Right ventricle myocardium inferior (tissue), 1 donor: ENCODE measurements around the gene KCNH4. TPM values are rescaled to one million over a fixed set of nuclear protein-coding genes. Genes with fewer than 3 reads are reported as not detected.

Experiments used
- ATAC-seq: fragments of 200-7000 bp; cut with Tn5 transposase; one replicate; pipeline ENCODE4 v1.9.1; 2020; ENCODE audit warnings: mild to moderate bottlenecking, moderate library complexity
- DNase-seq: peaks from one replicate; pipeline ENCODE4 v3.0.0; 2021; ENCODE audit errors: missing footprints
- intact Hi-C: fragments of 100-400 bp; cut with DNase I; formaldehyde crosslinking; loops from one replicate; pipeline ENCODE4 v1.11.0; 2022
- total RNA-seq: library from RNA; stranded (reverse); fragmentation: NEBNext Ultra II Directional; extraction: Animal tissue kit (Norgen Biotek cat#: 25700); gene quantifications from one replicate; pipeline ENCODE4 v1.2.1, GENCODE V29; 2021
- donor health status: DM: no; HTN: yes; CAD: no; lungs with severe emphysema.

Gene KCNH4
- total RNA-seq, 1 donor from 2014 or later: 0.24 TPM

DNA sequence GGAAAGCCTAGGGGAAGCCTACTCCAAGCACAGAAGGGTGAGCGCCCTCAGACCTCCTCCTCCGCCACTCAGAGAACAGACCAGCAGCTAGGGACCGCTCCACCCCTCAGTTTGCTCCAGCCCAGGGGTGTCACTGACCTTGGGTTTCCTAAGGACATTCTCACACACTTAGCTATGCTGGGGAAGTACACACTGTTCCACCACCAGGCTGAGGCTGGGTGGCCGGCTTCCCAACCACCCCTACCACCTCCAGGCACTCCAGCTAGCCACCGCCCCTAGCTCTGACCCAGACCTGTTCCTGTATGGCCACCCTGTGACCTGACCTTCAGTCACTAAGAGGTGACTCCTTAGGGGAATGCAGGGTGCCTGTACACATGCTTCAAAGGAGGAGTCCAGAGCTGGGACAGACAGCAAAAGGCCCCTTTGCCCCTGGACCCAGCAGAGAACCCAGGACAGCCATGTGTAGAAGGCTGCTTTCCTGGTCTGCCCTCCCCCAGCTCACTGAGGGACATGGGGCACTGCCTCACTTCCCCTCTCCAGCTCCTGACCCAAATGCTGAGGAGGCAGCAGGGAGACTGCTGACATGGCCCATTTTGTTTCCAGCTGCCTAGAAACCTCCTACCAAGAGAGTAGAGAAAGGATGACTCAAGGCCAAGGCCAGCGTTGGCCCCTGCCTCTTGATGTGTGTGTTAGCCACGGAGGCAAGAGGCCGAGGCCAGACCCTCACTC is 51.7 kb downstream of the KCNH4 start:
- ATAC-seq (peak; percentile 50), DNase-seq (no peak)
- intact Hi-C loops: no loop called here

DNA sequence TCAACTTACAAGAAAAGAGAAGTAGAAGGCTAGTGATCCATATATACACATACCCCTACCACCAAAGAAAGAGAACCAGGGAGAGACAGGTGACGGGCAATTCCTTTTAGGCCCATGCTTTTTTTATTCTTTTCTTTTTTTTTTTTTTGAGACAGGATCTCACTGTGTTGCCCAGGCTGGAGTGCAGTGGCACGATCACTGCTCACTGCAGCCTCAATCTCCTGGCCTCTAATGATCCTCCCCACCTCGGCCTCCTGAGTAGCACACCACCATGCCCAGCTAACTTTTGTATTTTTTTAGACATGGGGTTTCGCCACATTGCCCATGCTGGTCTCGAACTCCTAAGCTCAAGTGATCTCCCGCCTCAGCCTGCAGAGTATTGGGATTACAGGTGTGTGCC is 53.5 kb downstream of the KCNH4 start:
- intact Hi-C loops: no loop called here
- ATAC-seq: no peak
- DNase-seq: no peak

DNA sequence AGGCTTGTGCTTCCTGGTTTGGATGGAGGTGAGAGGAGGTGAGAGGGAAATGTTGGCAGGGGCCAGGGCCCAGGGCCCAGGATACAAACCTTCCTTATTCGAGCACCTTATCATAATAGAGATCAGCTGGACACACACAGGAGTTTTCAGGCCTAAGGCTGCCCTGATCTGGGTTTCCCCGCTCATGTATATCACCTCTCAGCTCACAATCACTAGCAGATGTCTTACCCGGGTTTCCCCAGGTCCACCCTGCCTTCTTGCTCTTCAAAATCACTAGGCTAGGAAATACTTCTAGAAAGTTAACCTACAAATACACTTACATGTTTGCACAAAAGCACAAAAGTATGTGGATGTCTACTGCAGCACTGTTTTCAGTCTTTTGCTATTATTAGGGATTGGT is 54.1 kb downstream of the KCNH4 start:
- DNase-seq (no peak), ATAC-seq (no peak)
- intact Hi-C loops: no loop called here

GRCh38 chr17:42125565-42125964 is 55.4 kb downstream of the KCNH4 start:
- ATAC-seq: no peak
- DNase-seq: no peak
- intact Hi-C loops: no loop called here

DNA sequence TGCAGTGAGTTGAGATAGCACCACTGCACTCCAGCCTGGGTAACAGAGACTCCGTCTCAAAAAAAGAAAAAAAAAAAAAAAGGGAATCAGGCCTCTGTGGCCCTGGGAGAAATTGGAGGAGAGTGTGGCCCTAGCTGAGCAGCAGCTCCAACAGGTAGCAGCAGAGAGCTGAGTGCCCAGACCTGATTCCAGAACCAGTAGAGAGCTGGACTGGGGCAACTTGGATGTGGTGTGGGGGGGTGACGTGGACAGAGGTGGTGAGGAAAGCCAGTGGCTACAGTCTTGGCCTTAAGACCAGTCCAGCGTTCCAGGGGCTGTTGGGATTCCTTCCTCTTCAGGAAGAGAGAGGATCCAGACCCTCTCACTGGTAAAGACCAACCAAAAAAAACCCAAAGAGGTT is 56.7 kb downstream of the KCNH4 start:
- intact Hi-C loops: no loop called here
- ATAC-seq (no peak), DNase-seq (no peak)

DNA sequence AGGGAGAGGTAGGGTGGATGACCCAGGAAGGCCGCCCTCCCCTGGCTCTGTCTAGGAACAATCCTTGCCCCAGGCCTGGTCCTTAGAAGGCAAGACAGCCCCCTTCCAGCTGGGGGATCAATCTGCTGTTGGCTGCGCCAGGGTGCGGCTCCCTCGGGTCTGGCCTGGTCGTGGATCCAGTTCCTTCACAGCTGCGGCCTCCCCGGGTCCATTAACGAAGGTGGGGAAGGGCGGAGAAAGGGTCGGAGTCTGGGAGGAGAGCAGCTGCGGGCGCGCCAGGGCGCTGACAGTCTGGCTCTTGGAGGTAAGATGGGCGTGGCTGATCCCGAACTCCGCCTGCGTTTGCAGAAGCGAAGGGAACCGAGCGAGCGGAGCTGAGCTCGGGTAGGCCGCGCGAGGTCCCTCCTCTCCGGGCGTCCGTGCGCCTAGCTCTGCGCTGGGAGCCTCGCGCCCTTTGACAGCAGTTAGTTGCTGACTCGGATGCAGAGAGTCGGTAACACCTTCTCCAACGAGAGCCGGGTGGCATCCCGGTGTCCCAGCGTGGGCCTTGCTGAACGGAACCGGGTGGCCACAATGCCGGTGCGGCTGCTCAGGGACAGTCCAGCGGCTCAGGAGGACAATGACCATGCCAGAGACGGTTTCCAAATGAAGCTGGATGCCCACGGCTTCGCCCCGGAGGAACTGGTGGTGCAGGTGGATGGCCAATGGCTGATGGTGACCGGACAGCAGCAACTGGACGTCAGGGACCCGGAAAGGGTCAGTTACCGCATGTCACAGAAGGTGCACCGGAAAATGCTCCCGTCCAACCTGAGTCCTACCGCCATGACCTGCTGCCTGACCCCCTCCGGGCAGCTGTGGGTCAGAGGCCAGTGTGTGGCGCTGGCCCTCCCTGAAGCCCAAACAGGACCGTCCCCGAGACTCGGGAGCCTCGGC is 58.3 kb downstream of the KCNH4 start, which contains the start of gene HSPB9:
HSPB9 (plus strand) TSS at position 434 of the 933 bp plus-strand sequence; CDS start at position 481, 47 bp downstream.
- DNase-seq: no peak
- intact Hi-C loops: no loop called here
- ATAC-seq: peak; percentile 42

- ATAC-seq: peak; percentile 92
- intact Hi-C loops: no loop called here
- peak; percentile 91 for DNase-seq
These were observed 59.9 kb downstream of the KCNH4 start, which contains the start of gene KAT2A for GRCh38 chr17:42120770-42121769. KAT2A (minus strand) TSS chr17:42121367; CDS start chr17:42121304, 63 bp downstream.

DNA sequence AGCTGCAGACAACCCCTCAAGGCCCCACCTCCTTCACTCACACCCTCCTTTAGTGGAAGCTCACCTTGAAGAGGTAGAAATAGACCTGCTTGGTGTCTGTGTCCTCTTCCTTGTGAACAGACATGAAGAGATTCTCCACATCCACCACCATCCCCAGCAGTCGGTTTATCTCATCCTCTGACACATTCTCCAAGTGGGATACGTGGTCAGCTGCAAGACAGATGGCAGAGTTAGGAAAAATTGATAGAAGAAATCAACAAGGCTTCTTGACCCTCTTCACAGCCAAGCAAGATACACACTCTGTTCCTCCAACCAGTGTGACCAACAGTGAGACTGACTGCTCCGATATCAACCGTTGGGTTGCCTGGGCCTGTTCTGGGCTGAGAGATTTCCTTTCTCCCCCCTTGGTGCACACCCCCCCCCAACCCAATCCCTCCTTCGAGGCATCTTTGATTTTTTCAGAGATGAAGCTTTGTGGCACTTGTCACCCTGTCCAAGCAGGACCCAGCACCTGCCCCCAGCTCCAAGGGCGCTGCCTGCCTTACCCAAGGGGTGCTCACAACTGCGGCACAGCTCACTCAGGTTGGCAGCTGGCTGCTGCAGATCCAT is 60.7 kb downstream of the KCNH4 start:
- DNase-seq (no peak), ATAC-seq (no peak)
- intact Hi-C loops: no loop called here

- no peak for ATAC-seq
- DNase-seq: no peak
- intact Hi-C loops: loop anchor here (2.0 kb wide), 1 partner anchor 62 kb away; the partner anchor contains the start of gene KCNH4
These were observed 61.6 kb downstream of the KCNH4 start for GRCh38 chr17:42119301-42119700.

DNA sequence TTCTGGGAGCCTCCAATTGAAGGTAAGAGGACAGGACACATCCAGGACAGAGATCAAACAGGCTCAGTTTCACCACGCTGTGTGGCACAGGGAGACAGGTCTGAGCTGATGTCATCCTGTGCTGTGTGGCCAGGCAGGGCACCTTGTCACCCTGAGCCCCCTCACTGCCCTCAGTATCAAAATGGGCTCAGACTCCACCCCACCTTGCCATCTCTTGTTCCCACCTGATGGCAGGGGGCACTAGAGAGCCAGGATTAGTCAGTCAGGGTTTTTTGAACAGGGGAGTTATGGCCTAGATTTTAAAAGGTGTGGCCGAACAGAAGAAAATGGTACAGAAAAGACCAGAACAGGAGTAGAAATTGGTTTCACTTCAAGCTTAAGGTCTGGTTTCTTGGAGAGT is 62.4 kb downstream of the KCNH4 start:
- intact Hi-C loops: loop anchor here (2.0 kb wide), 1 partner anchor 62 kb away; the partner anchor contains the start of gene KCNH4
- ATAC-seq (no peak), DNase-seq (no peak)

- ATAC-seq: no peak
These were observed 62.8 kb downstream of the KCNH4 start for GRCh38 chr17:42118126-42118510.

DNA sequence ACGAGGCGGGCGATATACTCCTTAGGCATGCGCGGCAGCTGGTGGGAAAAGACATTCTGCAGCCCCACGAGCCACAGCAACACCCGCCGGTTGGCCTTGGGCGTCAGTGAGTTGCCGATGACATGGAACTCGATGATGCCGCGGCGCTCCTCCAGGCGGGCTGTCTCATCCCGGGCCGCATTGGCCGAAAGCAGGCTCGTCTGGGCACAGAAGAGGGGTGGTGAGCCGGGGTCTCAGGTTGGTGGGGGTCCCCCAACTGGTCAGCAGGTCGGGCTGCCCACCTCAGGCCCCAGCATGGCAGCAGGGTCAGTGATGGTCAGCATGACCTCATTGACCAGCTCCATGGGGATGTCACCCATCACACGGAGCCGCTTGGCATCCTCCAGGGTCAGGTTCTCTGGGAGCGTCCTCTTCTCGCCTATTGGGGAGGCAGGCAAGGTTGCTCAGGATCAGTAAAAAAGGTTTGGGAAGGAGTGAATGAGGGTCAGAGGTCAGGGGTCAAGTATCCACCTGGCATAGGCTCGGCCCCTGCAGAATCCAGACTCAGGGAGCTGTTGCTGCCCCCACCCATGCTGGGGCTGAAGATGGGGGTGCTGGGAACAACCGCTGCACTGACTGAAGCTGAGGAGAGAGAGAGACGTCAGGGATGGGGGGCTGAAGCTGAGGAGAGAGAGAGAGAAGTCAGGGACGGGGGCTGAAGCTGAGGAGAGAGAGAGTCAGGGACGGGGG is 63.4 kb downstream of the KCNH4 start:
- ATAC-seq (no peak), DNase-seq (no peak)
- intact Hi-C loops: loop anchor here (2.0 kb wide), 2 partner anchors 63 to 155 kb away; partner anchors contain the start of gene KCNH4

More at GRCh38 chr17:42118126-42118510, 62.8 kb downstream of the KCNH4 start:
- no peak for DNase-seq
- intact Hi-C loops: loop anchor here (2.0 kb wide), 1 partner anchor 63 kb away; the partner anchor contains the start of gene KCNH4

DNA sequence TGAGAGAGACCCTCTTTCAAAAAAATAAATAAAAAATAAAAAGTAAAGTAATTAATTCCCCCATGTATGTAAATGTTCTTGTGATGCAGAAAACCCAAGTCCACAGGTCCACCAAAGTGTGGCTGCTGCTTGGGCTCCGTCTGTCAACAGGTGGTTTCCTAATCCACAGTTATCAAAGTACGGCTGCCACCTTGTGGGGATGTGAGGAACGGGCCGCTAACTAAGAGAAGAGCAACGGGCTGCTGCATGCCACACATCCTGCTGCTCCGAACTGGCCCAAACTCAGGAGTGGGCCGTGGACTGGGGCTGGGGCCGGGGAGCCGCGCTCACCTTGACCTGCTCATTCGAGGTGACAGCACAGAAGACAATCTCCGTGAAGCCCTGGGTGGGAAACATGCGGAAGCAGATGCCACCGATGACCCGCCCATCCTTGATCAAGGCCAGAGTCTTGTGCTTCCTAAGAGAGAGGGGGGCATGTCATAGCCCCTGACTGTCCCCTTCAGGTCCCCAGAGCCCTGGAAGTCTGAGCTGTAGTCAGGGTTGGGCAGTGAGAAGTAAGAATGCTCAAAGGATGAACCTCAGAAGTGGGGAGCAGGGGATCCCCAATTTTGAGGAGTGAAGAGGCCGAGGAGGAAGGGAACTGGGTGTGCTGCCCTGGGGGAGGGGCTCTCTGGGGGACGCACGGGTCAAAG is 64.1 kb downstream of the KCNH4 start:
- ATAC-seq (peak; percentile 11), DNase-seq (peak; percentile 87)
- intact Hi-C loops: loop anchor here (1.0 to 2.0 kb wide), 2 partner anchors 92 to 154 kb away; no protein-coding TSS in a partner anchor

- ATAC-seq: no peak
- intact Hi-C loops: no loop called here
- DNase-seq: no peak
These were observed 66.8 kb downstream of the KCNH4 start for GRCh38 chr17:42114118-42114517.

- ATAC-seq: no peak
- no peak for DNase-seq
- intact Hi-C loops: no loop called here
These were observed 67.5 kb downstream of the KCNH4 start for GRCh38 chr17:42113293-42114069.
